Neural cell (in vitro differentiated cells): ENCODE data around the gene TRAPPC2B. TPM values are rescaled to one million over a fixed set of nuclear protein-coding genes. Genes with fewer than 3 reads are reported as not detected.
A peak's percentile ranks its signal among the peaks of the same experiment; 100 is the strongest.

Experiments used
- H2AFZ ChIP-seq: fragments of 200-600, 300-800 bp; sonication (generic), shearing (Covaris generic); 2 replicates; pipeline ENCODE4 v1.6.0; 2014; ENCODE audit warnings: low read depth, mild to moderate bottlenecking, antibody characterized with exemption, low read length, moderate library complexity
- H3F3A ChIP-seq: fragments of 200-600 bp; shearing (Covaris generic); 2 replicates; pipeline ENCODE4 v1.6.1; 2016; ENCODE audit warnings: mild to moderate bottlenecking, moderate library complexity, mixed read lengths, antibody characterized with exemption, low read length; ENCODE audit not compliant: insufficient read depth, poor library complexity, severe bottlenecking
- H3K27ac ChIP-seq: fragments of 200-600, 300-800 bp; sonication (generic), shearing (Covaris generic); 2 replicates; pipeline ENCODE4 v1.5.1; 2014; ENCODE audit warnings: mild to moderate bottlenecking, low read length, moderate library complexity
- H3K27me3 ChIP-seq: fragments of 300-800, 200-600 bp; sonication (generic), shearing (Covaris generic); 2 replicates; pipeline ENCODE4 v1.6.0; 2014; ENCODE audit warnings: mild to moderate bottlenecking, low read depth, low read length, moderate library complexity; ENCODE audit not compliant: insufficient read depth
- H3K36me3 ChIP-seq: fragments of 300-800, 200-600 bp; sonication (generic), shearing (Covaris generic); 2 replicates; pipeline ENCODE4 v1.5.1; 2014; ENCODE audit warnings: mild to moderate bottlenecking, antibody characterized with exemption, low read length, moderate library complexity; ENCODE audit not compliant: insufficient read depth
- H3K4me2 ChIP-seq: fragments of 300-800, 200-600 bp; sonication (generic), shearing (Covaris generic); 2 replicates; pipeline ENCODE4 v1.6.0; 2014; ENCODE audit warnings: mild to moderate bottlenecking, low read length
- H3K4me3 ChIP-seq: fragments of 300-800, 200-600 bp; sonication (generic), shearing (Covaris generic); 2 replicates; pipeline ENCODE4 v1.5.1; 2014; ENCODE audit warnings: mild to moderate bottlenecking, low read length, moderate library complexity
- H3K79me2 ChIP-seq: fragments of 200-600 bp; shearing (Covaris generic); replicated peaks from 2 replicates; pipeline ENCODE4 v1.6.0; 2014; ENCODE audit warnings: mild to moderate bottlenecking, low read length, moderate library complexity; ENCODE audit not compliant: insufficient read depth
- H3K9ac ChIP-seq: fragments of 300-800, 200-600 bp; sonication (generic), shearing (Covaris generic); 2 replicates; pipeline ENCODE4 v1.6.1; 2016; ENCODE audit warnings: mild to moderate bottlenecking, low read length, mixed read lengths
- H3K9me2 ChIP-seq: fragments of 200-600 bp; shearing (Covaris generic); 2 replicates; pipeline ENCODE4 v1.6.1; 2016; ENCODE audit warnings: mild to moderate bottlenecking, low read length, mixed read lengths; ENCODE audit not compliant: insufficient read depth
- H3K9me3 ChIP-seq: fragments of 200-600, 300-800 bp; sonication (generic), shearing (Covaris generic); 2 replicates; pipeline ENCODE4 v1.6.1; 2016; ENCODE audit warnings: mild to moderate bottlenecking, mixed run types, low read length, moderate library complexity, mixed read lengths
- H4K20me1 ChIP-seq: fragments of 200-600 bp; shearing (Covaris generic); 2 replicates; pipeline ENCODE4 v1.6.1; 2016; ENCODE audit warnings: mild to moderate bottlenecking, mixed run types; ENCODE audit not compliant: insufficient read depth
- EP300 ChIP-seq: fragments of 450-650 bp; conservative IDR thresholded peaks from 2 replicates; pipeline ENCODE4 v1.6.1; 2014; ENCODE audit warnings: antibody characterized with exemption, mild to moderate bottlenecking, moderate library complexity; ENCODE audit not compliant: poor library complexity, severe bottlenecking
- EZH2 ChIP-seq: fragments of 200-600, 300-800 bp; shearing (Covaris generic), sonication (generic); IDR thresholded peaks from 2 replicates; pipeline ENCODE4 v1.6.1; 2014; ENCODE audit warnings: antibody characterized with exemption, low read length, borderline replicate concordance, mild to moderate bottlenecking; ENCODE audit not compliant: insufficient read depth, poor library complexity, severe bottlenecking
- MXI1 ChIP-seq: fragments of 450-650 bp; conservative IDR thresholded peaks from 2 replicates; pipeline ENCODE4 v1.6.1; 2014; ENCODE audit warnings: antibody characterized with exemption, mild to moderate bottlenecking; ENCODE audit not compliant: poor library complexity, severe bottlenecking
- POLR2AphosphoS5 ChIP-seq: IDR thresholded peaks from 2 replicates; pipeline ENCODE4 v1.6.1; 2012
- RAD21 ChIP-seq: fragments of 450-650 bp; conservative IDR thresholded peaks from 2 replicates; pipeline ENCODE4 v1.6.1; 2014; ENCODE audit warnings: antibody characterized with exemption, mild to moderate bottlenecking, moderate library complexity
- SMC3 ChIP-seq: fragments of 450-650 bp; conservative IDR thresholded peaks from 2 replicates; pipeline ENCODE4 v1.6.1; 2014; ENCODE audit warnings: antibody characterized with exemption, mild to moderate bottlenecking, moderate library complexity; ENCODE audit not compliant: poor library complexity
- TAF1 ChIP-seq: IDR thresholded peaks from 2 replicates; pipeline ENCODE4 v1.6.1; 2012; ENCODE audit warnings: low read depth
- polyA plus RNA-seq: library from polyadenylated mRNA; depleted of rRNA; stranded (reverse); fragments of >200 nt; gene quantifications from 2 replicates; pipeline ENCODE4 v1.2.3, GENCODE V29; 2014
- TF ChIP-seq, protein P1 (sequence below): IDR thresholded peaks from 2 replicates; pipeline ENCODE4 v1.6.1; 2012; ENCODE audit warnings: borderline replicate concordance
- TF ChIP-seq, protein P2 (sequence below): fragments of 450-650 bp; IDR thresholded peaks from 2 replicates; pipeline ENCODE4 v1.5.1; 2014; ENCODE audit warnings: antibody characterized with exemption, mild to moderate bottlenecking, moderate library complexity; ENCODE audit not compliant: poor library complexity, severe bottlenecking

Gene TRAPPC2B
- polyA plus RNA-seq, 1 donor from 2014 or later: 42.6 TPM

DNA sequence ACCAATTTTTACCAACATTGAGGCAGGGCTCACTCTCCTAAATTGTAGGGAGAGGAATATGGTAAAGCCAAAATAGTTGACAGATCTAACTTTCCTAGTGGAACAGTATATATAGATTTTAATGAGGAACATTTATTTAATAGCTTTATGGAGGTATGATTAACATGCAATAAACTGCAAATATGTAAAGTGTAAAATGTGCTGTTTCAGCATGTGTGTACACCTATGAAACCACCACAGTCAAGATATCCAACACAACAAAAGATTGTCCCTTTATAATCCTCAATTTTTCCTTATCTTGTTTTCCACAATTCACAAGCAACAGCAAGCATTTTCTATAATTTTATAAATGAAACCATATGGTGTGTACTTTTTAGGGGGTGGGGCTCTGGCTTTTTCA is 4.1 kb upstream of the TRAPPC2B start:
- Histone ChIP-seq H2AFZ (no peak overlapping the region), H3K4me2 (no peak overlapping the region), H3K27me3 (no peaks in the 10 kb centered on the region), H3F3A (no peaks in the 10 kb centered on the region), H3K9ac (no peak overlapping the region), H3K4me3 (no peak overlapping the region), H3K27ac (no peak overlapping the region), H3K9me3 (no peaks in the 10 kb centered on the region), H4K20me1 (no peaks in the 10 kb centered on the region), H3K9me2 (no peaks in the 10 kb centered on the region), H3K79me2 (peaks cover 6% of the 10 kb centered on the region), H3K36me3 (no peaks in the 10 kb centered on the region)
- TF ChIP-seq POLR2AphosphoS5 (no peak), TAF1 (no peak), SMC3 (no peak), MXI1 (no peak), RAD21 (no peak), EZH2 (no peak), EP300 (no peak)
- TF ChIP-seq, protein P1, sequence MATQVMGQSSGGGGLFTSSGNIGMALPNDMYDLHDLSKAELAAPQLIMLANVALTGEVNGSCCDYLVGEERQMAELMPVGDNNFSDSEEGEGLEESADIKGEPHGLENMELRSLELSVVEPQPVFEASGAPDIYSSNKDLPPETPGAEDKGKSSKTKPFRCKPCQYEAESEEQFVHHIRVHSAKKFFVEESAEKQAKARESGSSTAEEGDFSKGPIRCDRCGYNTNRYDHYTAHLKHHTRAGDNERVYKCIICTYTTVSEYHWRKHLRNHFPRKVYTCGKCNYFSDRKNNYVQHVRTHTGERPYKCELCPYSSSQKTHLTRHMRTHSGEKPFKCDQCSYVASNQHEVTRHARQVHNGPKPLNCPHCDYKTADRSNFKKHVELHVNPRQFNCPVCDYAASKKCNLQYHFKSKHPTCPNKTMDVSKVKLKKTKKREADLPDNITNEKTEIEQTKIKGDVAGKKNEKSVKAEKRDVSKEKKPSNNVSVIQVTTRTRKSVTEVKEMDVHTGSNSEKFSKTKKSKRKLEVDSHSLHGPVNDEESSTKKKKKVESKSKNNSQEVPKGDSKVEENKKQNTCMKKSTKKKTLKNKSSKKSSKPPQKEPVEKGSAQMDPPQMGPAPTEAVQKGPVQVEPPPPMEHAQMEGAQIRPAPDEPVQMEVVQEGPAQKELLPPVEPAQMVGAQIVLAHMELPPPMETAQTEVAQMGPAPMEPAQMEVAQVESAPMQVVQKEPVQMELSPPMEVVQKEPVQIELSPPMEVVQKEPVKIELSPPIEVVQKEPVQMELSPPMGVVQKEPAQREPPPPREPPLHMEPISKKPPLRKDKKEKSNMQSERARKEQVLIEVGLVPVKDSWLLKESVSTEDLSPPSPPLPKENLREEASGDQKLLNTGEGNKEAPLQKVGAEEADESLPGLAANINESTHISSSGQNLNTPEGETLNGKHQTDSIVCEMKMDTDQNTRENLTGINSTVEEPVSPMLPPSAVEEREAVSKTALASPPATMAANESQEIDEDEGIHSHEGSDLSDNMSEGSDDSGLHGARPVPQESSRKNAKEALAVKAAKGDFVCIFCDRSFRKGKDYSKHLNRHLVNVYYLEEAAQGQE: no peak
- TF ChIP-seq, protein P2, sequence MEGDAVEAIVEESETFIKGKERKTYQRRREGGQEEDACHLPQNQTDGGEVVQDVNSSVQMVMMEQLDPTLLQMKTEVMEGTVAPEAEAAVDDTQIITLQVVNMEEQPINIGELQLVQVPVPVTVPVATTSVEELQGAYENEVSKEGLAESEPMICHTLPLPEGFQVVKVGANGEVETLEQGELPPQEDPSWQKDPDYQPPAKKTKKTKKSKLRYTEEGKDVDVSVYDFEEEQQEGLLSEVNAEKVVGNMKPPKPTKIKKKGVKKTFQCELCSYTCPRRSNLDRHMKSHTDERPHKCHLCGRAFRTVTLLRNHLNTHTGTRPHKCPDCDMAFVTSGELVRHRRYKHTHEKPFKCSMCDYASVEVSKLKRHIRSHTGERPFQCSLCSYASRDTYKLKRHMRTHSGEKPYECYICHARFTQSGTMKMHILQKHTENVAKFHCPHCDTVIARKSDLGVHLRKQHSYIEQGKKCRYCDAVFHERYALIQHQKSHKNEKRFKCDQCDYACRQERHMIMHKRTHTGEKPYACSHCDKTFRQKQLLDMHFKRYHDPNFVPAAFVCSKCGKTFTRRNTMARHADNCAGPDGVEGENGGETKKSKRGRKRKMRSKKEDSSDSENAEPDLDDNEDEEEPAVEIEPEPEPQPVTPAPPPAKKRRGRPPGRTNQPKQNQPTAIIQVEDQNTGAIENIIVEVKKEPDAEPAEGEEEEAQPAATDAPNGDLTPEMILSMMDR: no peak

- H3K36me3 ChIP-seq: no peaks in the 10 kb centered on the region
- H3K9ac ChIP-seq: peak overlapping the region; percentile 70
- H2AFZ ChIP-seq: peak overlapping the region; percentile 66
- no peaks in the 10 kb centered on the region for H4K20me1 ChIP-seq
- no peaks in the 10 kb centered on the region for H3K9me3 ChIP-seq
- peak overlapping the region; percentile 95 for H3K4me3 ChIP-seq
- H3K4me2 ChIP-seq: peak overlapping the region; percentile 70
- no peaks in the 10 kb centered on the region for H3K27me3 ChIP-seq
- no peaks in the 10 kb centered on the region for H3F3A ChIP-seq
- TF ChIP-seq RAD21 (no peak), EP300 (no peak), POLR2AphosphoS5 (no peak), SMC3 (no peak)
- TF ChIP-seq, protein P1: no peak
- H3K9me2 ChIP-seq: no peaks in the 10 kb centered on the region
- peak overlapping the region; percentile 98 for H3K27ac ChIP-seq
- peaks cover 17% of the 10 kb centered on the region for H3K79me2 ChIP-seq
Observed at GRCh38 chr19:57362419-57362818, 932 bp upstream of the TRAPPC2B start.
